HepG2 (cell line): ENCODE data around the gene PAK2. TPM values are rescaled to one million over a fixed set of nuclear protein-coding genes. Genes with fewer than 3 reads are reported as not detected.

ENCODE experiments used
- ADNP ChIP-seq: sonication (generic); formaldehyde crosslinking; IDR thresholded peaks from 2 replicates; pipeline ENCODE4 v1.4.0; 2020; ENCODE audit warnings: missing genetic modification reagents
- ARNT2 ChIP-seq: sonication (generic); formaldehyde crosslinking; IDR thresholded peaks from 2 replicates; pipeline ENCODE4 v1.8.0; 2022; ENCODE audit warnings: mild to moderate bottlenecking, low read depth, missing genetic modification reagents, moderate library complexity
- ATF1 ChIP-seq: IDR thresholded peaks from 2 replicates; pipeline ENCODE4 v1.6.1; 2016; ENCODE audit warnings: mild to moderate bottlenecking, control low read depth
- MED8 ChIP-seq: sonication (generic); formaldehyde crosslinking; IDR thresholded peaks from 2 replicates; pipeline ENCODE4 v1.8.1; 2023; ENCODE audit warnings: mild to moderate bottlenecking, missing genetic modification reagents; ENCODE audit not compliant: insufficient replicate concordance
- NCOA1 ChIP-seq: sonication (generic); formaldehyde crosslinking; IDR thresholded peaks from 2 replicates; pipeline ENCODE4 v1.9.0; 2021; ENCODE audit warnings: missing genetic modification reagents
- NFKBIZ ChIP-seq: IDR thresholded peaks from 2 replicates; pipeline ENCODE4 v1.6.1; 2018; ENCODE audit warnings: missing genetic modification reagents, missing compliant biosample characterization
- SMAD9 ChIP-seq: sonication (generic); formaldehyde crosslinking; IDR thresholded peaks from 2 replicates; pipeline ENCODE4 v1.5.1; 2020; ENCODE audit warnings: mild to moderate bottlenecking, missing genetic modification reagents
- TMF1 ChIP-seq: sonication (generic); formaldehyde crosslinking; IDR thresholded peaks from 2 replicates; pipeline ENCODE4 v1.8.1; 2022; ENCODE audit warnings: low read depth, missing genetic modification reagents
- U2AF1 ChIP-seq: fragments of 200-400 bp; formaldehyde crosslinking; optimal IDR thresholded peaks from 2 replicates; pipeline ENCODE3; 2017; ENCODE audit warnings: mild to moderate bottlenecking, low read depth, low read length
- ZNF616 ChIP-seq: sonication (generic); formaldehyde crosslinking; IDR thresholded peaks from 2 replicates; pipeline ENCODE4 v1.5.0; 2020; ENCODE audit warnings: low read depth, mild to moderate bottlenecking, missing genetic modification reagents
- ZNF670 ChIP-seq: sonication (generic); formaldehyde crosslinking; IDR thresholded peaks from 2 replicates; pipeline ENCODE4 v1.8.0; 2022; ENCODE audit warnings: mild to moderate bottlenecking, missing genetic modification reagents, borderline replicate concordance
- ZNF776 ChIP-seq: sonication (generic); formaldehyde crosslinking; IDR thresholded peaks from 2 replicates; pipeline ENCODE4 v1.4.0; 2020; ENCODE audit warnings: mild to moderate bottlenecking, missing genetic modification reagents
- polyA plus RNA-seq, 8 experiments: library from polyadenylated mRNA; depleted of rRNA in 3 of 8; stranded (reverse) in 7 of 8; unstranded in 1 of 8; fragments of >200 nt; fragmentation: Illumina TruSeq in 4 of 8; extraction: Trizol in 4 of 8; gene quantifications; 2 replicates each; pipeline versions ENCODE4 v1.2.1 to v1.2.3, GENCODE V29; 2011 to 2016; ENCODE audit warnings: low read depth in 4 of 8, missing spikeins in 1 of 8, mixed read lengths in 1 of 8; ENCODE audit not compliant: insufficient read depth in 1 of 8
- total RNA-seq, 5 experiments: library from RNA; depleted of rRNA; stranded (reverse); fragments of >200 nt; fragmentation: Illumina TruSeq; extraction: Trizol; gene quantifications; 2 replicates each; pipeline ENCODE4 v1.2.3, GENCODE V29; 2016; ENCODE audit warnings: low read depth in 1 of 5
- TF ChIP-seq, protein P1 (sequence below): sonication (generic); formaldehyde crosslinking; IDR thresholded peaks from 2 replicates; pipeline ENCODE4 v1.5.0; 2020; ENCODE audit warnings: missing genetic modification reagents
- TF ChIP-seq, protein P2 (sequence below): sonication (generic); formaldehyde crosslinking; IDR thresholded peaks from 2 replicates; pipeline ENCODE4 v1.8.0; 2023; ENCODE audit warnings: mild to moderate bottlenecking, missing genetic modification reagents
- TF ChIP-seq, protein P3 (sequence below): sonication (generic); formaldehyde crosslinking; IDR thresholded peaks from 2 replicates; pipeline ENCODE4 v1.4.0; 2020; ENCODE audit warnings: mild to moderate bottlenecking, missing genetic modification reagents
- TF ChIP-seq, protein P4 (sequence below): sonication (generic); formaldehyde crosslinking; IDR thresholded peaks from 2 replicates; pipeline ENCODE4 v1.4.0; 2020; ENCODE audit warnings: missing genetic modification reagents, mild to moderate bottlenecking, borderline replicate concordance
- TF ChIP-seq, protein P5 (sequence below): sonication (generic); formaldehyde crosslinking; IDR thresholded peaks from 2 replicates; pipeline ENCODE4 v1.4.0; 2020; ENCODE audit warnings: mild to moderate bottlenecking, missing genetic modification reagents
- TF ChIP-seq, protein P6 (sequence below): sonication (generic); formaldehyde crosslinking; IDR thresholded peaks from 2 replicates; pipeline ENCODE4 v1.8.0; 2022; ENCODE audit warnings: missing genetic modification reagents, low read depth, mild to moderate bottlenecking, borderline replicate concordance
- TF ChIP-seq, protein P7 (sequence below): sonication (generic); formaldehyde crosslinking; IDR thresholded peaks from 2 replicates; pipeline ENCODE4 v1.4.0; 2020; ENCODE audit warnings: missing genetic modification reagents

PAK2 gene
- total and polyA plus RNA-seq, 2 of the 13 experiments (the other 11 are each of a cell fraction or from before 2014, with no cell fraction given): 23.0 to 24.7 TPM

DNA sequence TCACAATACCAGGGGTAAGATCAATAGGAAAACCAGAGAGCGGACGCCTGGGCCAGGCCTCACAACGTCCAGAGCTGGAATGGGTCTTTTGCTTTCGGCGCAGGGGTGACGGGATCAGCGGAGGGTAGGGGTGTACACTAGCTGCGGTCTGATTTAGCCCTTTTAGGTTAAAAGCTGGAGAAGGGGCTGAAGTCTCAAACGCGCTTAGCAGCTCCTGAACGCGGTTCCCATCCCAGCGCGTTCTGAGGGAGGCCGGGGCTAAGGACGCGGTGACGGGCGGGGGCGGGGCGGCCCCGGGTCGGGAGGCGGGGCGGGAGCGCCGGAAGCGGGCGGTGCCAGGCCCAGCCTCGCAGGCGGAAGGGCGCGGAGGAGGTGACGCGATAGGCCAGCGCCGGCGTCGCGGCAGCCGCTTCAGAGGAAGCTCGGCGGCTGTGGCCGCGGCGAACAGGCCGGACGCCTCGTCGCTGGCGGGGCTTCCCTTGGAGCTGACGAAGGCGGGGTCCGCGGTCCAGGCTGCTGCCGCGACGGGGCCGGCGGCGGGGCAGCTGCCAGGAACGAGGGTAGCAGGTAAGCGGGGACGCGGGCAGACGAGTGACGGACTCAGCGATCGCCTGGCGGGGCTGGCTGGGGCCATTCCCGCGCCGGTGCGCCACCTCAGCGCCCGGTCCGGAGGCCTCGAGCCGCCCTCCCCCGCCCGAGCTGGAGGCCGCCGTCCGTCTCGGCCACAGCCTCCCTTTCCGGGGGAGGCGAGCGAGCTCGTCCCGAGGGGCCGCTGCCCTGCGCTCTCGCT lies 128.0 kb downstream of the PAK2 start, which contains the start of gene SENP5 (continued):
- TF ChIP-seq, protein P1, sequence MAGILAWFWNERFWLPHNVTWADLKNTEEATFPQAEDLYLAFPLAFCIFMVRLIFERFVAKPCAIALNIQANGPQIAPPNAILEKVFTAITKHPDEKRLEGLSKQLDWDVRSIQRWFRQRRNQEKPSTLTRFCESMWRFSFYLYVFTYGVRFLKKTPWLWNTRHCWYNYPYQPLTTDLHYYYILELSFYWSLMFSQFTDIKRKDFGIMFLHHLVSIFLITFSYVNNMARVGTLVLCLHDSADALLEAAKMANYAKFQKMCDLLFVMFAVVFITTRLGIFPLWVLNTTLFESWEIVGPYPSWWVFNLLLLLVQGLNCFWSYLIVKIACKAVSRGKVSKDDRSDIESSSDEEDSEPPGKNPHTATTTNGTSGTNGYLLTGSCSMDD (CRISPR knock-in tag): no peak
- TF ChIP-seq ARNT2 (CRISPR knock-in tag) (peak; percentile 79), NFKBIZ (CRISPR knock-in tag) (no peak), TMF1 (CRISPR knock-in tag) (peak; percentile 69; the same call in 1 of the 2 replicates), ZNF670 (CRISPR knock-in tag) (no peak), ZNF776 (CRISPR knock-in tag) (peak; percentile 96; the same call in 1 of the 2 replicates), U2AF1 (no peak), ZNF616 (CRISPR knock-in tag) (no peak), NCOA1 (CRISPR knock-in tag) (0 out of 2 replicates have a peak, but pooled peaks have one; percentile 28), SMAD9 (CRISPR knock-in tag) (peak; percentile 83; the same call in 1 of the 2 replicates), ATF1 (CRISPR knock-in tag) (peak; percentile 49), MED8 (CRISPR knock-in tag) (peak; percentile 48), ADNP (CRISPR knock-in tag) (no peak)
- TF ChIP-seq, protein P2, sequence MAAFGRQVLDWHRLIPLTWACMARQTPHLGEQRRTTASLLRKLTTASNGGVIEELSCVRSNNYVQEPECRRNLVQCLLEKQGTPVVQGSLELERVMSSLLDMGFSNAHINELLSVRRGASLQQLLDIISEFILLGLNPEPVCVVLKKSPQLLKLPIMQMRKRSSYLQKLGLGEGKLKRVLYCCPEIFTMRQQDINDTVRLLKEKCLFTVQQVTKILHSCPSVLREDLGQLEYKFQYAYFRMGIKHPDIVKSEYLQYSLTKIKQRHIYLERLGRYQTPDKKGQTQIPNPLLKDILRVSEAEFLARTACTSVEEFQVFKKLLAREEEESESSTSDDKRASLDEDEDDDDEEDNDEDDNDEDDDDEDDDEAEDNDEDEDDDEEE: no peak
- TF ChIP-seq, protein P3, sequence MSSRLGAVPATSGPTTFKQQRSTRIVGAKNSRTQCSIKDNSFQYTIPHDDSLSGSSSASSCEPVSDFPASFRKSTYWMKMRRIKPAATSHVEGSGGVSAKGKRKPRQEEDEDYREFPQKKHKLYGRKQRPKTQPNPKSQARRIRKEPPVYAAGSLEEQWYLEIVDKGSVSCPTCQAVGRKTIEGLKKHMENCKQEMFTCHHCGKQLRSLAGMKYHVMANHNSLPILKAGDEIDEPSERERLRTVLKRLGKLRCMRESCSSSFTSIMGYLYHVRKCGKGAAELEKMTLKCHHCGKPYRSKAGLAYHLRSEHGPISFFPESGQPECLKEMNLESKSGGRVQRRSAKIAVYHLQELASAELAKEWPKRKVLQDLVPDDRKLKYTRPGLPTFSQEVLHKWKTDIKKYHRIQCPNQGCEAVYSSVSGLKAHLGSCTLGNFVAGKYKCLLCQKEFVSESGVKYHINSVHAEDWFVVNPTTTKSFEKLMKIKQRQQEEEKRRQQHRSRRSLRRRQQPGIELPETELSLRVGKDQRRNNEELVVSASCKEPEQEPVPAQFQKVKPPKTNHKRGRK: no peak
- TF ChIP-seq, protein P4, sequence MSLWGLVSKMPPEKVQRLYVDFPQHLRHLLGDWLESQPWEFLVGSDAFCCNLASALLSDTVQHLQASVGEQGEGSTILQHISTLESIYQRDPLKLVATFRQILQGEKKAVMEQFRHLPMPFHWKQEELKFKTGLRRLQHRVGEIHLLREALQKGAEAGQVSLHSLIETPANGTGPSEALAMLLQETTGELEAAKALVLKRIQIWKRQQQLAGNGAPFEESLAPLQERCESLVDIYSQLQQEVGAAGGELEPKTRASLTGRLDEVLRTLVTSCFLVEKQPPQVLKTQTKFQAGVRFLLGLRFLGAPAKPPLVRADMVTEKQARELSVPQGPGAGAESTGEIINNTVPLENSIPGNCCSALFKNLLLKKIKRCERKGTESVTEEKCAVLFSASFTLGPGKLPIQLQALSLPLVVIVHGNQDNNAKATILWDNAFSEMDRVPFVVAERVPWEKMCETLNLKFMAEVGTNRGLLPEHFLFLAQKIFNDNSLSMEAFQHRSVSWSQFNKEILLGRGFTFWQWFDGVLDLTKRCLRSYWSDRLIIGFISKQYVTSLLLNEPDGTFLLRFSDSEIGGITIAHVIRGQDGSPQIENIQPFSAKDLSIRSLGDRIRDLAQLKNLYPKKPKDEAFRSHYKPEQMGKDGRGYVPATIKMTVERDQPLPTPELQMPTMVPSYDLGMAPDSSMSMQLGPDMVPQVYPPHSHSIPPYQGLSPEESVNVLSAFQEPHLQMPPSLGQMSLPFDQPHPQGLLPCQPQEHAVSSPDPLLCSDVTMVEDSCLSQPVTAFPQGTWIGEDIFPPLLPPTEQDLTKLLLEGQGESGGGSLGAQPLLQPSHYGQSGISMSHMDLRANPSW (CRISPR knock-in tag): no peak
- TF ChIP-seq, protein P5, sequence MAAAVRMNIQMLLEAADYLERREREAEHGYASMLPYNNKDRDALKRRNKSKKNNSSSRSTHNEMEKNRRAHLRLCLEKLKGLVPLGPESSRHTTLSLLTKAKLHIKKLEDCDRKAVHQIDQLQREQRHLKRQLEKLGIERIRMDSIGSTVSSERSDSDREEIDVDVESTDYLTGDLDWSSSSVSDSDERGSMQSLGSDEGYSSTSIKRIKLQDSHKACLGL (CRISPR knock-in tag): peak; percentile 77; the same call in 1 of the 2 replicates
- TF ChIP-seq, protein P6, sequence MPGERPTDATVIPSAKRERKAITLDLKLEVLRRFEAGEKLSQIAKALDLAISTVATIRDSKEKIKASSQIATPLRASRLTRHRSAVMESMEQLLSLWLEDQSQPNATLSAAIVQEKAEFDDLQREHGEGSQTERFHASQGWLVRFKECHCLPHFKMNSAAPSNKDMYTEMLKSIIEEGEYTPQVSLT (CRISPR knock-in tag): no peak
- TF ChIP-seq, protein P7, sequence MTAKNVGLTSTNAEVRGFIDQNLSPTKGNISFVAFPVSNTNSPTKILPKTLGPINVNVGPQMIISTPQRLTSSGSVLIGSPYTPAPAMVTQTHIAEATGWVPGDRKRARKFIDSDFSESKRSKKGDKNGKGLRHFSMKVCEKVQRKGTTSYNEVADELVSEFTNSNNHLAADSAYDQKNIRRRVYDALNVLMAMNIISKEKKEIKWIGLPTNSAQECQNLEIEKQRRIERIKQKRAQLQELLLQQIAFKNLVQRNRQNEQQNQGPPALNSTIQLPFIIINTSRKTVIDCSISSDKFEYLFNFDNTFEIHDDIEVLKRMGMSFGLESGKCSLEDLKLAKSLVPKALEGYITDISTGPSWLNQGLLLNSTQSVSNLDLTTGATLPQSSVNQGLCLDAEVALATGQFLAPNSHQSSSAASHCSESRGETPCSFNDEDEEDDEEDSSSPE (CRISPR knock-in tag): peak; percentile 19; the same call in 1 of the 2 replicates
